Lung (tissue), 12 donors: ENCODE results near the gene VSIG10L. TPM values are rescaled to one million over a fixed set of nuclear protein-coding genes. Genes with fewer than 3 reads are reported as not detected.

Experiments
- ATAC-seq: fragments of 200-7000 bp; cut with Tn5 transposase; one replicate; pipeline ENCODE4 v1.9.1; 2020; ENCODE audit warnings: moderate number of reproducible peaks; ENCODE audit not compliant: insufficient read depth, low FRiP score
- DNase-seq, 3 donors: peaks; one replicate each; pipeline ENCODE4 v3.0.0-alpha.2; 2013 to 2017
- H3K27ac ChIP-seq, 2 donors: one replicate each; pipeline ENCODE4 v1.5.1; 2013; ENCODE audit warnings: mild to moderate bottlenecking in 2 of 2, moderate library complexity in 2 of 2, control low read depth in 1 of 2, inconsistent platforms in 1 of 2, low read depth in 1 of 2, low read length in 1 of 2
- H3K27me3 ChIP-seq, 3 donors: one replicate each; pipeline ENCODE4 v1.5.1; 2013; ENCODE audit warnings: low read length in 2 of 3; ENCODE audit not compliant: control insufficient read depth in 3 of 3, insufficient read depth in 3 of 3
- H3K36me3 ChIP-seq, 4 donors: one replicate each; pipeline ENCODE4 v1.5.1; 2013; ENCODE audit warnings: low read length in 4 of 4, mild to moderate bottlenecking in 1 of 4, moderate library complexity in 1 of 4; ENCODE audit not compliant: control insufficient read depth in 4 of 4, insufficient read depth in 4 of 4
- H3K4me1 ChIP-seq, 5 donors: one replicate each; pipeline ENCODE4 v1.5.1; 2013; ENCODE audit warnings: low read length in 5 of 5, mild to moderate bottlenecking in 2 of 5, moderate library complexity in 1 of 5; ENCODE audit not compliant: control insufficient read depth in 5 of 5, insufficient read depth in 5 of 5
- H3K4me3 ChIP-seq: one replicate; pipeline ENCODE4 v1.5.1; 2013; ENCODE audit warnings: mild to moderate bottlenecking, control low read depth, moderate library complexity
- H3K9ac ChIP-seq, 2 donors: one replicate each; pipeline ENCODE4 v1.5.1; 2013; ENCODE audit warnings: low read length in 2 of 2, control low read depth in 1 of 2; ENCODE audit not compliant: insufficient read depth in 1 of 2
- H3K9me3 ChIP-seq, 4 donors: one replicate each; pipeline ENCODE4 v1.5.1; 2013; ENCODE audit warnings: low read length in 3 of 4, mild to moderate bottlenecking in 1 of 4, moderate library complexity in 1 of 4; ENCODE audit not compliant: control insufficient read depth in 4 of 4, insufficient read depth in 3 of 4
- WGBS, 2 donors: extraction: QIAGEN DNeasy Blood & Tissue Kit; methylation state at CpG; one replicate each; pipeline ENCODE4 v1.1.7; 2013; 5-methylcytosine and 5-hydroxymethylcytosine counted together
- polyA plus RNA-seq, 2 donors: library from polyadenylated mRNA; stranded (reverse); fragments of 200-250 nt; gene quantifications; one replicate each; pipeline ENCODE4 v1.2.1, GENCODE V29; 2013
- total RNA-seq, 2 donors: library from RNA; depleted of rRNA in 1 of 2; stranded (reverse); fragments of >200 nt in 1 of 2; gene quantifications; one replicate each; pipeline ENCODE4 v1.2.1, GENCODE V29; 2014 to 2021
- TF ChIP-seq, protein P1 (sequence below): IDR thresholded peaks from 2 replicates; pipeline ENCODE4 v1.5.1; 2012; ENCODE audit warnings: mild to moderate bottlenecking; ENCODE audit errors: control extremely low read depth, extremely low read depth
- donor health status: control.
- donor health status: control.
- donor health status: Bipolar disorder and iron deficiency.
- donor health status: healthy.
- donor health status: DM: yes; HTN: yes; CAD: no.

VSIG10L gene
- total and polyA plus RNA-seq, 4 donors: 0.57 to 3.7 (median 2.4) TPM

DNA sequence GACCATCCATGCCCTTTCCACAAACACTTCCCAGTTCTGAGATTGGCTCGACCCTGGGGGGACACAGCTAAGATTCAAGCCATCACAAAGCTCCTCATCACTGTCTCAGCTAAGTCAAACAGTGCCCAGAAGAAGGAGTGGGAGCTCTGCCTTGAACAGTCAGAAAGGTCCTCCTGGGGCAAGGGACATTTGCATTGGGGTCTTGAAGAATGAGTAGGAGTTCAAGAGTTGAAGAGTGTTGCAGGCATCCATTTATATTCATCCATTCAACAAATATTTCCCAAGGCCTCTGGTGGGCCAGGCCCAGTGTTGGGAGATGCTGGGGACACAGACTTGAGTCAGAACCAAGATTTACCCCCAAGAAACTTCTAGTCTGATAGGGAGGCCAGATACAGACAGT, 24.0 kb downstream of the VSIG10L start:
- Histone ChIP-seq H3K4me3 (no peak overlapping the region), H3K27ac (no peak overlapping the region), H3K9ac (no peak overlapping the region), H3K27me3 (peaks cover 0 to 18% (median 3%) of the 10 kb centered on the region in 3 donors), H3K9me3 (peaks cover 0 to 8% (median 2%) of the 10 kb centered on the region in 4 donors), H3K4me1 (peaks cover 0 to 10% (median 0%) of the 10 kb centered on the region in 5 donors), H3K36me3 (no peaks in the 10 kb centered on the region)
- 52 to 79% methylated on average over 1 of the region's 1 CpG for WGBS, 2 donors
- ATAC-seq: no peak
- no peak for DNase-seq
- TF ChIP-seq, protein P1, sequence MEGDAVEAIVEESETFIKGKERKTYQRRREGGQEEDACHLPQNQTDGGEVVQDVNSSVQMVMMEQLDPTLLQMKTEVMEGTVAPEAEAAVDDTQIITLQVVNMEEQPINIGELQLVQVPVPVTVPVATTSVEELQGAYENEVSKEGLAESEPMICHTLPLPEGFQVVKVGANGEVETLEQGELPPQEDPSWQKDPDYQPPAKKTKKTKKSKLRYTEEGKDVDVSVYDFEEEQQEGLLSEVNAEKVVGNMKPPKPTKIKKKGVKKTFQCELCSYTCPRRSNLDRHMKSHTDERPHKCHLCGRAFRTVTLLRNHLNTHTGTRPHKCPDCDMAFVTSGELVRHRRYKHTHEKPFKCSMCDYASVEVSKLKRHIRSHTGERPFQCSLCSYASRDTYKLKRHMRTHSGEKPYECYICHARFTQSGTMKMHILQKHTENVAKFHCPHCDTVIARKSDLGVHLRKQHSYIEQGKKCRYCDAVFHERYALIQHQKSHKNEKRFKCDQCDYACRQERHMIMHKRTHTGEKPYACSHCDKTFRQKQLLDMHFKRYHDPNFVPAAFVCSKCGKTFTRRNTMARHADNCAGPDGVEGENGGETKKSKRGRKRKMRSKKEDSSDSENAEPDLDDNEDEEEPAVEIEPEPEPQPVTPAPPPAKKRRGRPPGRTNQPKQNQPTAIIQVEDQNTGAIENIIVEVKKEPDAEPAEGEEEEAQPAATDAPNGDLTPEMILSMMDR: no peak

DNA sequence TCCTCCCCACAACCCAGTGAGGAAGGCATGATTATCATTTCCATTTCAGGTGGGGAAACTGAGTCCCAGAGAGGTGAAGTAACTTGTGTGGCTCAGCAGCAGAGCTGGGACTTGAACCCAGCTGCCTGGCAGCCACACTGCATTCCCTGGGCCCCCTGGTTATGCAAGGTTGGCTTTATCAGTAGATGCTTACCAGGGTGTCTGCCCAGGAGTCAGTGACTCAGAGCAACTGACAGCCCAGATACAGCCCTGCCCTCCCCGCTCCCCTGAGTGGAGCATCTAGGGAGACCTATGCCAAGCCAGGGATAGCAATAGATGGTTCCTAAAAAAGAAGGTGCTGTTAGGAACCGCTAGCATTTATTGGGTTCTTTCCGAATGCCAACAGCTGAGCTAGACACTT, 24.6 kb downstream of the VSIG10L start:
- TF ChIP-seq, protein P1: no peak
- WGBS, 2 donors: 89 to 90% methylated on average over 3 of the region's 3 CpGs
- Histone ChIP-seq H3K27me3 (peaks cover 0 to 19% (median 3%) of the 10 kb centered on the region in 3 donors), H3K4me1 (peaks cover 0 to 10% (median 0%) of the 10 kb centered on the region in 5 donors), H3K9me3 (peaks cover 0 to 8% (median 2%) of the 10 kb centered on the region in 4 donors), H3K27ac (no peak overlapping the region), H3K4me3 (no peak overlapping the region), H3K9ac (no peak overlapping the region), H3K36me3 (no peaks in the 10 kb centered on the region)
- DNase-seq: no peak
- no peak for ATAC-seq

- Histone ChIP-seq H3K9ac (no peak overlapping the region), H3K36me3 (no peaks in the 10 kb centered on the region), H3K4me1 (peaks cover 0 to 10% (median 0%) of the 10 kb centered on the region in 5 donors), H3K9me3 (peaks cover 0 to 8% (median 2%) of the 10 kb centered on the region in 4 donors), H3K27ac (no peak overlapping the region), H3K27me3 (peaks cover 0 to 18% (median 3%) of the 10 kb centered on the region in 3 donors), H3K4me3 (no peak overlapping the region)
- TF ChIP-seq, protein P1: no peak
- ATAC-seq: no peak
- 71 to 89% methylated on average over 8 of the region's 8 CpGs for WGBS, 2 donors
- no peak for DNase-seq
Measured at GRCh38 chr19:51316688-51317087, 25.3 kb downstream of the VSIG10L start.
